HL-60 (cell line): ENCODE data around the gene MBD2.

Experiments
- POLR2AphosphoS5 ChIP-seq: IDR thresholded peaks from 2 replicates; pipeline ENCODE4 v1.6.1; 2012; ENCODE audit warnings: low read depth
- TF ChIP-seq, protein P1 (sequence below): IDR thresholded peaks from one replicate; pipeline ENCODE4 v1.5.1; 2011; ENCODE audit warnings: low read length, control low read depth, inconsistent platforms; ENCODE audit not compliant: insufficient read depth

DNA sequence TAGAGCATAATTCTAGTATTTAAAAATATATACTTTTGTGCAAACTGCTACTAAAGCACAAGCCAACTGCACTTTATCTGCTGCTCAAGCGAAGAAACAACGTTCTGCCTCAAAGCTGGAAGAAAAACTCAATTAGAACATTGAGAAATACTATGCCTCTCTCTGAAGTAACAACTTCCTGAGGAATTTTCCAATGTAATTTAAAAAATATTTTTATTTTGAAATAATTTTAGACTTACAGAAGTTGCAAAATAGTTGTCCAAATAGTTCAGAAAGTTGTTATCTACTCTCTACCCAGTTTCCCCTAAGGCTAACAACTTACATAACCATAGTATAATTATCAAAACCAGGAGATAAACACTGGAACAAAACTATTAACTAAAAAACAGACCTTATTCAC lies 32.5 kb upstream of the MBD2 start:
- TF ChIP-seq, protein P1, sequence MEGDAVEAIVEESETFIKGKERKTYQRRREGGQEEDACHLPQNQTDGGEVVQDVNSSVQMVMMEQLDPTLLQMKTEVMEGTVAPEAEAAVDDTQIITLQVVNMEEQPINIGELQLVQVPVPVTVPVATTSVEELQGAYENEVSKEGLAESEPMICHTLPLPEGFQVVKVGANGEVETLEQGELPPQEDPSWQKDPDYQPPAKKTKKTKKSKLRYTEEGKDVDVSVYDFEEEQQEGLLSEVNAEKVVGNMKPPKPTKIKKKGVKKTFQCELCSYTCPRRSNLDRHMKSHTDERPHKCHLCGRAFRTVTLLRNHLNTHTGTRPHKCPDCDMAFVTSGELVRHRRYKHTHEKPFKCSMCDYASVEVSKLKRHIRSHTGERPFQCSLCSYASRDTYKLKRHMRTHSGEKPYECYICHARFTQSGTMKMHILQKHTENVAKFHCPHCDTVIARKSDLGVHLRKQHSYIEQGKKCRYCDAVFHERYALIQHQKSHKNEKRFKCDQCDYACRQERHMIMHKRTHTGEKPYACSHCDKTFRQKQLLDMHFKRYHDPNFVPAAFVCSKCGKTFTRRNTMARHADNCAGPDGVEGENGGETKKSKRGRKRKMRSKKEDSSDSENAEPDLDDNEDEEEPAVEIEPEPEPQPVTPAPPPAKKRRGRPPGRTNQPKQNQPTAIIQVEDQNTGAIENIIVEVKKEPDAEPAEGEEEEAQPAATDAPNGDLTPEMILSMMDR: no peak
- no peak for TF ChIP-seq POLR2AphosphoS5
